HFFc6 (cell line): ENCODE results near the gene FMN1. TPM values are rescaled to one million over a fixed set of nuclear protein-coding genes. Genes with fewer than 3 reads are reported as not detected.
A peak's percentile ranks its signal among the peaks of the same experiment; 100 is the strongest.

Experiments
- DNase-seq: peaks from one replicate; pipeline ENCODE4 v3.0.0-alpha.2; 2018
- H3K27ac Mint-ChIP-seq: 2 replicates; pipeline ENCODE4 v1.8.0; 2020; ENCODE audit warnings: mild to moderate bottlenecking, mixed read lengths
- H3K27me3 Mint-ChIP-seq: 2 replicates; pipeline ENCODE4 v1.8.0; 2021; ENCODE audit warnings: mild to moderate bottlenecking, moderate library complexity, mixed read lengths; ENCODE audit not compliant: insufficient read depth
- H3K36me3 Mint-ChIP-seq: 2 replicates; pipeline ENCODE4 v1.8.0; 2021; ENCODE audit warnings: low read depth, mixed read lengths
- H3K4me1 Mint-ChIP-seq: 2 replicates; pipeline ENCODE4 v1.8.0; 2020; ENCODE audit warnings: low read depth, mixed read lengths
- H3K4me3 Mint-ChIP-seq: 2 replicates; pipeline ENCODE4 v1.8.0; 2020; ENCODE audit warnings: mild to moderate bottlenecking, moderate library complexity, mixed read lengths
- H3K9me3 Mint-ChIP-seq: 2 replicates; pipeline ENCODE4 v1.8.0; 2020; ENCODE audit warnings: mild to moderate bottlenecking, mixed read lengths
- total RNA-seq, 6 experiments: library from RNA; stranded (reverse); fragmentation: NEBNext Ultra II Directional; extraction: Animal tissue kit (Norgen Biotek cat#: 25700); gene quantifications; 2 replicates in 1 of 6; 3 replicates in 5 of 6; pipeline ENCODE4 v1.2.3, GENCODE V29; 2021
- TF ChIP-seq, protein P1 (sequence below): fragments of 200-600 bp; sonication (generic); IDR thresholded peaks from 2 replicates; pipeline ENCODE4 v1.5.0; 2021; ENCODE audit warnings: antibody characterized with exemption, mild to moderate bottlenecking

Gene FMN1
- total RNA-seq, 6 experiments from 2014 or later: 8.3 to 14.0 (median 12.6) TPM

DNA sequence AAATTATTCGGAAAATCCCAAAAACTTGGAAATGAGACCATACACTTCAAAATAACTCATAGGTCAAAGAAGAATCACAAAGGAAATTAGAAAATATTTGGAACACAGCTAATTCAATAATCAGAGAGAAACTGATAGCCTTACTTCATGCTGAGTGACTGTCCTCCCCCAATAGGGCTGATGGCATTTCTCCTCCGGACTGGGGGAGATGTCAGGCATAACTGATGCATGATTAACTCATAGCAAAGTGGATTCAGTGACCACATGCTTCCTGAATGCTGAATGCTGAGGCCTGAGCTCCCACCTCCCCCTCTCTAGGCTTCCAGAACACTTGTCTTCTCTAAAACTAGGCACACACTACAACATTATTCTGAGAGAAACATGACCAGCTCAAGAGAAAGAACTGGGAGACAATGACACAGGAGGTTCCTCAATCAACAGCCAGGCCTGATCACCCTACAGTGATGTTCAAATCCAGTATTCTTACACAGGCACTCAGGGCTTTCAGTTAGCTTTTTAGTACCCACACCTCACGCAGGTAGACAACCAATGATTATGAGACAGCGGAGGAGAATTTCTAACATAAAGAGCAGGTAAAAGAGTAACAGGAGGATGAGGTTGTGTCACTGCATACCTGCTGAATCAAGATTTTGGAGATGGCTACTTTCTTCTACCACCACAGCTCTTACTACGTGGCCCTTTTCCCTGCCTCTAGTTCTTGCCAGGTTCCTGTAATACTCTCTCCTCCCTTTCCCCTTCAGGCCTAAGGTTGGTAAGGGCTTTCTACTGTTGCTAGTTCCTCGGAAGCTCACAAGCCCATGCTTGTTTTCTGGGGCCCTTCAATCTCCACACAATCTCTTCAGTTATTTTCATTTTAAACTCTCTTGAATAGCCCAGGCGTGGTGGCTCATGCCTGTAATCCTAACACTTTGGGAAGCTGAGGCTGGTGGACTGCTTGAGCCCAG, 96.1 kb downstream of the FMN1 start:
- DNase-seq: peak; percentile 80
- Mint-ChIP-seq H3K4me3 (peak overlapping the region; percentile 74), H3K4me1 (peaks cover 90% of the 10 kb centered on the region), H3K36me3 (peaks cover 6% of the 10 kb centered on the region; the same call in 1 of the 2 replicates), H3K27ac (peak overlapping the region; percentile 94), H3K27me3 (no peaks in the 10 kb centered on the region; the same call in 1 of the 2 replicates), H3K9me3 (no peaks in the 10 kb centered on the region)
- TF ChIP-seq, protein P1, sequence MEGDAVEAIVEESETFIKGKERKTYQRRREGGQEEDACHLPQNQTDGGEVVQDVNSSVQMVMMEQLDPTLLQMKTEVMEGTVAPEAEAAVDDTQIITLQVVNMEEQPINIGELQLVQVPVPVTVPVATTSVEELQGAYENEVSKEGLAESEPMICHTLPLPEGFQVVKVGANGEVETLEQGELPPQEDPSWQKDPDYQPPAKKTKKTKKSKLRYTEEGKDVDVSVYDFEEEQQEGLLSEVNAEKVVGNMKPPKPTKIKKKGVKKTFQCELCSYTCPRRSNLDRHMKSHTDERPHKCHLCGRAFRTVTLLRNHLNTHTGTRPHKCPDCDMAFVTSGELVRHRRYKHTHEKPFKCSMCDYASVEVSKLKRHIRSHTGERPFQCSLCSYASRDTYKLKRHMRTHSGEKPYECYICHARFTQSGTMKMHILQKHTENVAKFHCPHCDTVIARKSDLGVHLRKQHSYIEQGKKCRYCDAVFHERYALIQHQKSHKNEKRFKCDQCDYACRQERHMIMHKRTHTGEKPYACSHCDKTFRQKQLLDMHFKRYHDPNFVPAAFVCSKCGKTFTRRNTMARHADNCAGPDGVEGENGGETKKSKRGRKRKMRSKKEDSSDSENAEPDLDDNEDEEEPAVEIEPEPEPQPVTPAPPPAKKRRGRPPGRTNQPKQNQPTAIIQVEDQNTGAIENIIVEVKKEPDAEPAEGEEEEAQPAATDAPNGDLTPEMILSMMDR: no peak

DNA sequence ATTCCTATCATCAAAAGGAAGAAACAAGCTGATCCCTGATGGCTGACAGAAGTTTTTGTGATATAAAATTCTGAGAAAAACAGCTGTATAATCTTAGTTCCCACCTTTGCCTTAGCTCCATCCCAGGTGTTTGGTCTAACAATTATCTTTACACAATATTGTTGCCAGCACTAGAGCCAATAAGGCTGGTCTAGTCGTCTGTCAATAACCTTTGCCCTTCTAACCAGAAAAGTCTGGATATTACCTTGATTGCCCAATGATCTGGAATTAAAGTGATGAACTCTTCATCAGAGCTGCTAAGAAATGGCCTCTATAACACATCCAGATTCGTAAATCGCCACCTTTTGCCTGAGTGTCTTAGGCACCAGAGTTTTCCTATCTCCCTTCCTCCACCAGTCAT, 98.4 kb downstream of the FMN1 start:
- no peaks in the 10 kb centered on the region; the same call in 1 of the 2 replicates for H3K27me3 Mint-ChIP-seq
- no peak for DNase-seq
- peaks cover 85% of the 10 kb centered on the region for H3K4me1 Mint-ChIP-seq
- H3K27ac Mint-ChIP-seq: peak overlapping the region; percentile 59; the same call in 1 of the 2 replicates
- peaks cover 6% of the 10 kb centered on the region; the same call in 1 of the 2 replicates for H3K36me3 Mint-ChIP-seq
- H3K9me3 Mint-ChIP-seq: no peaks in the 10 kb centered on the region
- TF ChIP-seq, protein P1: no peak
- H3K4me3 Mint-ChIP-seq: no peak overlapping the region

DNA sequence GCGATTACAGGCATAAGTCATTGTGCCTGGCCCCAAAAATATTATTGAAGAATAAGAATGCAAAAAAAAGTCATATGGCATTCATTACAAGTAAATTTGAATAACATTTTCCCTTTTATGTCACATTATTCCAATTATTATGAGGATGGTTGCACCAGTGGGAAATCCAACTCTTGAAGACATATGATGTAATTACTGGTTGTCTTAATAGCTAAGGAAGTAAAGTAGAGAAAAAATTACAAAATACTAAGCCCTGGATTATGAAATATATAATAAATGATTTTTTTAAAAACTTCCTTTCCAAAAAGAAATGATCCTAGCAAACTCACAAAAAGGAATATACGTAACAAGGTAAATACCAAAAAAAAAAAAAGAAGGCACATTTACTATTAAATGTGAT, 98.9 kb downstream of the FMN1 start:
- Mint-ChIP-seq H3K4me1 (peaks cover 84% of the 10 kb centered on the region), H3K27ac (peak overlapping the region; percentile 82; the same call in 1 of the 2 replicates), H3K9me3 (no peaks in the 10 kb centered on the region), H3K4me3 (no peak overlapping the region), H3K27me3 (no peaks in the 10 kb centered on the region; the same call in 1 of the 2 replicates), H3K36me3 (peaks cover 6% of the 10 kb centered on the region; the same call in 1 of the 2 replicates)
- TF ChIP-seq, protein P1: no peak
- DNase-seq: no peak

DNA sequence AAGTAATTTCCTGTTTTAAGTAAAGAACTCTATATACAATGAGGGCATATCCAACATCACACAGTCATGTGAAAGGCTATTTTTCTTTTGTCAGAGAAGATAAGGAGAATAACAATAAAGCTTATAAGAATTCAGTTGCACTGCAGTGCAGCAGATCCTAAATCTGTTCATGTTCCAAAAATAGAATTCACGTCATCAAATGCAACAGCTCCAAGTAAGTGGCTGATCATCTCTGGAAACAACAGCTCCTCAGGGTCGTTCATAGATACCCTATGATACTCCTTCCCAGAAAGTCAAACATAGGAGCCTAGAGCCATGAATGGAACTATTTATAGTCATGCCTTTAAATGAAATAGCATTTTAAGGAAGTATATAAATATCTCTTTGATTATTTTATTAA, 100.2 kb downstream of the FMN1 start:
- Mint-ChIP-seq H3K4me3 (peak overlapping the region; percentile 34; the same call in 1 of the 2 replicates), H3K36me3 (peaks cover 6% of the 10 kb centered on the region; the same call in 1 of the 2 replicates), H3K27me3 (peaks cover 3% of the 10 kb centered on the region; the same call in 1 of the 2 replicates), H3K27ac (peak overlapping the region; percentile 82), H3K9me3 (no peaks in the 10 kb centered on the region), H3K4me1 (peaks cover 86% of the 10 kb centered on the region)
- DNase-seq: peak; percentile 23
- TF ChIP-seq, protein P1: no peak

DNA sequence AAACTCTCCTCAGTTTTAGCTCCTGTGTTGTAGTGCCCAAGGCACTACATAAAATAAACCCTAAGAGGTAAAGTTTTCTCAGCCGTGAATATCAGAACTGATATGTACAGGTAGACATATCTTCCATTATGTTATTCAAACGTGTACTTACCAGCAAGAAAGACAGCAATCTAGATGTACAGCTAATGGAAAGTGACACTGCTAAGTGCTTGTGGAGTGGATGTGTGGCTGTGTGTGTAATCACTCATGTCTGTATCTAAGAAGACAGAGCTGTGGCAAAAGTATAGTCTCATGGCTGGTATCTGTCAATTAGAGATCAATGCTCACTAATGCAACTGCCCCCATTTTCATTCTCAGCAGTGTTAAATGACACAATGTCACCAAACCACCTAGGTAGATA, 101.3 kb downstream of the FMN1 start:
- peak overlapping the region; percentile 64 for H3K27ac Mint-ChIP-seq
- TF ChIP-seq, protein P1: no peak
- no peak overlapping the region for H3K4me3 Mint-ChIP-seq
- H3K36me3 Mint-ChIP-seq: peaks cover 6% of the 10 kb centered on the region; the same call in 1 of the 2 replicates
- peaks cover 86% of the 10 kb centered on the region for H3K4me1 Mint-ChIP-seq
- DNase-seq: no peak
- peaks cover 3% of the 10 kb centered on the region; the same call in 1 of the 2 replicates for H3K27me3 Mint-ChIP-seq
- H3K9me3 Mint-ChIP-seq: no peaks in the 10 kb centered on the region
